HepG2 (cell line): ENCODE results near the gene CTDNEP1. TPM values are rescaled to one million over a fixed set of nuclear protein-coding genes. Genes with fewer than 3 reads are reported as not detected.

ENCODE experiments used
- AGO2 ChIP-seq: fragments of 200-400 bp; formaldehyde crosslinking; optimal IDR thresholded peaks from 2 replicates; pipeline ENCODE3; 2017; ENCODE audit warnings: mild to moderate bottlenecking, low read depth, low read length, moderate library complexity
- ARNT2 ChIP-seq: sonication (generic); formaldehyde crosslinking; IDR thresholded peaks from 2 replicates; pipeline ENCODE4 v1.8.0; 2022; ENCODE audit warnings: mild to moderate bottlenecking, low read depth, missing genetic modification reagents, moderate library complexity
- NFIB ChIP-seq: sonication (generic); formaldehyde crosslinking; IDR thresholded peaks from 2 replicates; pipeline ENCODE4 v1.9.0; 2021; ENCODE audit warnings: missing genetic modification reagents, mild to moderate bottlenecking, borderline replicate concordance
- PAWR ChIP-seq: sonication (generic); formaldehyde crosslinking; IDR thresholded peaks from 2 replicates; pipeline ENCODE4 v1.4.0; 2020; ENCODE audit warnings: missing genetic modification reagents, mild to moderate bottlenecking, borderline replicate concordance
- SMYD3 ChIP-seq: sonication (generic); formaldehyde crosslinking; IDR thresholded peaks from 2 replicates; pipeline ENCODE4 v1.8.1; 2023; ENCODE audit warnings: mild to moderate bottlenecking, missing genetic modification reagents
- ZNF501 ChIP-seq: sonication (generic); formaldehyde crosslinking; IDR thresholded peaks from 2 replicates; pipeline ENCODE4 v1.5.1; 2020; ENCODE audit warnings: mild to moderate bottlenecking, moderate library complexity, missing genetic modification reagents
- polyA plus RNA-seq, 8 experiments: library from polyadenylated mRNA; depleted of rRNA in 3 of 8; stranded (reverse) in 7 of 8; unstranded in 1 of 8; fragments of >200 nt; fragmentation: Illumina TruSeq in 4 of 8; extraction: Trizol in 4 of 8; gene quantifications; 2 replicates each; pipeline versions ENCODE4 v1.2.1 to v1.2.3, GENCODE V29; 2011 to 2016; ENCODE audit warnings: low read depth in 4 of 8, missing spikeins in 1 of 8, mixed read lengths in 1 of 8; ENCODE audit not compliant: insufficient read depth in 1 of 8
- total RNA-seq, 5 experiments: library from RNA; depleted of rRNA; stranded (reverse); fragments of >200 nt; fragmentation: Illumina TruSeq; extraction: Trizol; gene quantifications; 2 replicates each; pipeline ENCODE4 v1.2.3, GENCODE V29; 2016; ENCODE audit warnings: low read depth in 1 of 5
- TF ChIP-seq, protein P1 (sequence below), 2 experiments: sonication (generic) in 1 of 2; formaldehyde crosslinking in 1 of 2; IDR thresholded peaks; 2 replicates each; pipeline versions ENCODE4 v1.6.1 to v1.9.0; 2014 to 2022; ENCODE audit warnings: antibody characterized with exemption in 1 of 2, borderline replicate concordance in 1 of 2, inconsistent platforms in 1 of 2, low read depth in 1 of 2, missing genetic modification reagents in 1 of 2

Gene CTDNEP1
- total and polyA plus RNA-seq, 2 of the 13 experiments (the other 11 are each of a cell fraction or from before 2014, with no cell fraction given), result 19.8 to 118 TPM

DNA sequence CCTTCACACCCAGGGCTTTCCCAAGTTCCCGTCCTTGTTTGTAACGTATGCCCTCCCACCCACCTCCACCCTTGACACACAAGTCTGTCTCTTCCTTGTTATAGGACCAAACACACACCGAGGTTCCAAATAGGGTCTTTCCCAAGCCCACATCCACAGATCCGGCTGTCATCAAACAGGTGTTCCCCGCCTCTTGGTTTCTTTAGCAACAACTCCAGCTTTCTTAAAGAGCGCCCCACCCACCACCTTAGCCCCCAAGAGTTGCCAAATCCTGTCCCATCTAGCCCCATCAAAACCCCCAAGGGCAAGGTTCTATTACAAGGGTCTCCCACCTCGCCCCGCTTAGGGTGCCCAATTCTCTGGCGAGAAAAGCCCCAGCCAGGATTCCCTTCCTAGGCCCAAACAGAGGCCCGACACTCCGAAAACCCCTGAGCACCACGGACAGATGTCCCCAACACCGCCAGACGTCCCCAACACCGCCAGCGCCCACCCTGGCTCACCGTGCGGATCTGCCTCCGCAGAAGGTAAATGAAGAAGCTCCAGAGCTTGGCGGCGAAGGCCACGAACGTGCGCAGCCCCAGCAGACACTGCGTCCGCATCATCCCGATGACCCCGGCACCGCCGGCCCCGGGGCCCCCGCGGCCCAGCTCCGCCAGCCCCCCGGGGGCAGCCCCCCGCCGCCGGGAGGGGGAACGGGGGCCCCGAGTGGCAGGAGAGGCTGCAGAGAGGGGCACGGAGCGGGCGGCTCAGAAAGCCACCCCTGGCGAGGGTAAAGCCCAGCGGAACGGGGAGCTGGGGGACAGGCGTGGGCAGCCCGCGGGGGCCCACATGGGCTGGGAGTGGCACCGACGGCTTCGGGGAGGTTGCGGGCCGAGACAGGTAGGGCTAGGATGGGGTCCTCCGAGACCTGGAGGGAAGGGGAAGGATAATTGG, 573 bp downstream of the CTDNEP1 start (continued):
- TF ChIP-seq, protein P1, sequence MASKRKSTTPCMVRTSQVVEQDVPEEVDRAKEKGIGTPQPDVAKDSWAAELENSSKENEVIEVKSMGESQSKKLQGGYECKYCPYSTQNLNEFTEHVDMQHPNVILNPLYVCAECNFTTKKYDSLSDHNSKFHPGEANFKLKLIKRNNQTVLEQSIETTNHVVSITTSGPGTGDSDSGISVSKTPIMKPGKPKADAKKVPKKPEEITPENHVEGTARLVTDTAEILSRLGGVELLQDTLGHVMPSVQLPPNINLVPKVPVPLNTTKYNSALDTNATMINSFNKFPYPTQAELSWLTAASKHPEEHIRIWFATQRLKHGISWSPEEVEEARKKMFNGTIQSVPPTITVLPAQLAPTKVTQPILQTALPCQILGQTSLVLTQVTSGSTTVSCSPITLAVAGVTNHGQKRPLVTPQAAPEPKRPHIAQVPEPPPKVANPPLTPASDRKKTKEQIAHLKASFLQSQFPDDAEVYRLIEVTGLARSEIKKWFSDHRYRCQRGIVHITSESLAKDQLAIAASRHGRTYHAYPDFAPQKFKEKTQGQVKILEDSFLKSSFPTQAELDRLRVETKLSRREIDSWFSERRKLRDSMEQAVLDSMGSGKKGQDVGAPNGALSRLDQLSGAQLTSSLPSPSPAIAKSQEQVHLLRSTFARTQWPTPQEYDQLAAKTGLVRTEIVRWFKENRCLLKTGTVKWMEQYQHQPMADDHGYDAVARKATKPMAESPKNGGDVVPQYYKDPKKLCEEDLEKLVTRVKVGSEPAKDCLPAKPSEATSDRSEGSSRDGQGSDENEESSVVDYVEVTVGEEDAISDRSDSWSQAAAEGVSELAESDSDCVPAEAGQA (IDR thresholded peaks at IDR 0.05; ENCODE audit: low read depth), result no peak
- TF ChIP-seq, protein P1 (CRISPR knock-in tag; IDR thresholded peaks at IDR 0.05; ENCODE audit: borderline replicate concordance), result no peak
- TF ChIP-seq NFIB (CRISPR knock-in tag) (no peak), PAWR (CRISPR knock-in tag) (no peak), ARNT2 (CRISPR knock-in tag) (no peak), ZNF501 (CRISPR knock-in tag) (no peak), SMYD3 (CRISPR knock-in tag) (no peak), AGO2 (peak; percentile 67)
